ENCODE data around the gene BTAF1. TPM values are rescaled to one million over a fixed set of nuclear protein-coding genes. Genes with fewer than 3 reads are reported as not detected.

BTAF1 gene
- total and polyA plus RNA-seq, 5 donors from 2014 or later: 7.5 to 75.4 (median 8.1) TPM

DNA sequence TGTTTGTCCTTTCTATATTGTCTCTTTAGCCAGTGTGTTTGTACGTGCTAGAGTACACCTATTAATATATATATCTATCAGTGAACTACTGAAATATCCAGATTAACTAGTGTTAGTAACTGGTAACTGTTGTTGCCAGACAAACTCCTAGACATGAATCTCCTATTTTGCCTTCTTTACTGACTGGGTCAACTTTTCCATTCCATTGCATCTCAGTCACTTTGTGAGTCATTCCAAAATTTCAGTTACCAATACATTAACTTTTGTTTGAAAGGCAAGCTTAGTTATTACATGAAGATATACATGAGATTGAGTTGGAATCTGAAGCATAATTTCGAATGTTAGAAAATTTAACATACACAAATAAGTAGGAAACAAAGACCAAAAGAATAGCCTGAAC lies 51.4 kb downstream of the BTAF1 start:
- Histone ChIP-seq H3K36me3 (ENCODE audit: control insufficient read depth, insufficient read depth, low read length) (peaks cover 9% of the 10 kb centered on the region), H3K27me3 (ENCODE audit: control insufficient read depth, insufficient read depth, low read length) (no peaks in the 10 kb centered on the region), H3K4me3 (ENCODE audit: low read depth, low read length) (no peak overlapping the region), H3K27ac (ENCODE audit: insufficient read depth, low read length, poor library complexity, severe bottlenecking) (no peak overlapping the region), H3K9me3 (ENCODE audit: control insufficient read depth in 2 of 2, low read length in 2 of 2) (no peaks in the 10 kb centered on the region), H3K4me1 (ENCODE audit: control insufficient read depth, insufficient read depth, low read length, poor library complexity, severe bottlenecking) (no peaks in the 10 kb centered on the region)
- Mint-ChIP-seq H3K27ac (no peak overlapping the region), H3K27me3 (peaks cover 4% of the 10 kb centered on the region), H3K4me3 (peak overlapping the region in 1 of 4 donors; percentile 7), H3K36me3 (peaks cover 36% of the 10 kb centered on the region), H3K9me3 (no peaks in the 10 kb centered on the region), H3K4me1 (peaks cover 0 to 16% (median 5%) of the 10 kb centered on the region in 4 donors)
- ATAC-seq (ENCODE audit: low read depth in 2 of 2) (no peak), DNase-seq (no peak)

GRCh38 chr10:91975438-91975837 lies 51.9 kb downstream of the BTAF1 start:
- H3K27me3 ChIP-seq (ENCODE audit: control insufficient read depth, insufficient read depth, low read length): no peaks in the 10 kb centered on the region
- peaks cover 38% of the 10 kb centered on the region for H3K36me3 Mint-ChIP-seq
- peaks cover 0 to 18% (median 5%) of the 10 kb centered on the region in 4 donors for H3K4me1 Mint-ChIP-seq
- no peak overlapping the region for H3K27ac Mint-ChIP-seq
- H3K27me3 Mint-ChIP-seq: peaks cover 4% of the 10 kb centered on the region
- no peaks in the 10 kb centered on the region for H3K9me3 ChIP-seq (ENCODE audit: control insufficient read depth in 2 of 2, low read length in 2 of 2)
- no peak for ATAC-seq (ENCODE audit: low read depth in 2 of 2)
- no peaks in the 10 kb centered on the region for H3K9me3 Mint-ChIP-seq
- no peak overlapping the region for H3K4me3 ChIP-seq (ENCODE audit: low read depth, low read length)
- peaks cover 9% of the 10 kb centered on the region for H3K36me3 ChIP-seq (ENCODE audit: control insufficient read depth, insufficient read depth, low read length)
- no peak for DNase-seq
- no peaks in the 10 kb centered on the region for H3K4me1 ChIP-seq (ENCODE audit: control insufficient read depth, insufficient read depth, low read length, poor library complexity, severe bottlenecking)
- no peak overlapping the region for H3K4me3 Mint-ChIP-seq
- no peak overlapping the region for H3K27ac ChIP-seq (ENCODE audit: insufficient read depth, low read length, poor library complexity, severe bottlenecking)

DNA sequence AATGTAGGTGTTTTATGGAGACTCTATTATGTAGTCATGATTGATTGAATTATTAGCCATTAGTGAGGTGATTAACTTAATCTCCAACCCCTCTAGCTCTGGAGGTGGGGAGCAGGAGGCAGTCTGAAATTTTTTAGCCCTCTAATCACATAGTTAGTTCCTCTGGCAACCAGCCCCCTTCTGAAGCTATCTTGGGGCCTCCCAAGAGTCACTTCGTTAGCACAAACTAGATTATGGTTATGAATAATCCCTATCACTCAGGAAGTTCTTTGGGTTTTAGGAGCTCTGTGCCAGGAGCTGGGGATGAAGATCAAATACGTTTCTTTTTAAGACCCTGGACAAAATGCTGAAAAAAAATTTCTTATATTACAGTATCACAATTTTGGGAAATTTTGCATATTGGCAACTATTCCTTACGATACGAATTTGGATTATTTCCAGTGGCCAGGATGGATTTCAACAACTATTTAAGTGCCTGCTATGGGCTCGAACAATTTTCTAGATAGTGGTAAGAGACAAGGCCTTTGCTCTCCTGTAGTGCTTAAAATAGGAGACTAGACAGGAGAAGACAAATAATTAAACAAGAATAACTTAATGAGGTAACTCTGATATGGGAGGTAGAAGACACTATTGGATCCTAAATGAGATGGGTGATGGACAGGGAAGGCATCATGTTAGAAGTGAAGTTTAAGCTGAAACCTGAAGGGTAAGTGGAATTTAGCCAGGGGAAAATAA lies 52.9 kb downstream of the BTAF1 start:
- no peak overlapping the region for H3K4me3 ChIP-seq (ENCODE audit: low read depth, low read length)
- H3K27ac ChIP-seq (ENCODE audit: insufficient read depth, low read length, poor library complexity, severe bottlenecking): no peak overlapping the region
- H3K36me3 ChIP-seq (ENCODE audit: control insufficient read depth, insufficient read depth, low read length): peaks cover 16% of the 10 kb centered on the region
- peaks cover 39% of the 10 kb centered on the region for H3K36me3 Mint-ChIP-seq
- H3K27me3 ChIP-seq (ENCODE audit: control insufficient read depth, insufficient read depth, low read length): no peaks in the 10 kb centered on the region
- H3K4me1 Mint-ChIP-seq: peaks cover 0 to 21% (median 6%) of the 10 kb centered on the region in 4 donors
- ATAC-seq (ENCODE audit: low read depth in 2 of 2): no peak
- H3K27ac Mint-ChIP-seq: peak overlapping the region in 1 of 3 donors; percentile 81
- DNase-seq: no peak
- no peaks in the 10 kb centered on the region for H3K4me1 ChIP-seq (ENCODE audit: control insufficient read depth, insufficient read depth, low read length, poor library complexity, severe bottlenecking)
- no peak overlapping the region for H3K4me3 Mint-ChIP-seq
- no peaks in the 10 kb centered on the region for H3K9me3 ChIP-seq (ENCODE audit: control insufficient read depth in 2 of 2, low read length in 2 of 2)
- peaks cover 4% of the 10 kb centered on the region for H3K27me3 Mint-ChIP-seq
- no peaks in the 10 kb centered on the region for H3K9me3 Mint-ChIP-seq

GRCh38 chr10:91977491-91977890 lies 53.9 kb downstream of the BTAF1 start:
- H3K4me3 ChIP-seq (ENCODE audit: low read depth, low read length): no peak overlapping the region
- Mint-ChIP-seq H3K9me3 (no peaks in the 10 kb centered on the region), H3K36me3 (peaks cover 39% of the 10 kb centered on the region), H3K4me1 (peaks cover 0 to 16% (median 5%) of the 10 kb centered on the region in 4 donors), H3K27me3 (peaks cover under 1% of the 10 kb centered on the region), H3K4me3 (no peak overlapping the region), H3K27ac (no peak overlapping the region)
- no peak for DNase-seq
- H3K9me3 ChIP-seq (ENCODE audit: control insufficient read depth in 2 of 2, low read length in 2 of 2): no peaks in the 10 kb centered on the region
- peaks cover 22% of the 10 kb centered on the region for H3K36me3 ChIP-seq (ENCODE audit: control insufficient read depth, insufficient read depth, low read length)
- no peaks in the 10 kb centered on the region for H3K27me3 ChIP-seq (ENCODE audit: control insufficient read depth, insufficient read depth, low read length)
- no peak overlapping the region for H3K27ac ChIP-seq (ENCODE audit: insufficient read depth, low read length, poor library complexity, severe bottlenecking)
- H3K4me1 ChIP-seq (ENCODE audit: control insufficient read depth, insufficient read depth, low read length, poor library complexity, severe bottlenecking): no peaks in the 10 kb centered on the region
- no peak for ATAC-seq (ENCODE audit: low read depth in 2 of 2)

DNA sequence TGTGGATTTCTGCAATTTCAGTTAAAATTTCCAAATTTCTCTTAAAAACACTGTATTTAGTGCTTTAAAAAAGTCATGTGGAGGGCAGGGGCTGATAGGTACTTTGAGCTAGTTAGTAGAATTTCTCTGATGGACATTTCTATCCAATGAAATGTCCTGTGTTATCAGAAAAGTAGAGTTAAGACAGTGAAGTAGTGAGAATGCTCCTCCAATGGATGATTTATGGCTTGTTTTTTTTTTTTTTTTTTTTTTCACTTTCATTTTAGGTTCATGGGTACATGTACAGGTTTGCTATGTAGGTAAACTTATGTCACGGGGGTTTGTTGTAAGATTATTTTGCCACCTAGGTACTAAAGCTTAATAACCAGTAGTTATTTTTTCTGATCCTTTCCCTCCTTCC lies 55.0 kb downstream of the BTAF1 start:
- Mint-ChIP-seq H3K27ac (no peak overlapping the region), H3K4me3 (no peak overlapping the region)

GRCh38 chr10:91980319-91980718 lies 56.7 kb downstream of the BTAF1 start:
- H3K36me3 Mint-ChIP-seq: peaks cover 55% of the 10 kb centered on the region
- DNase-seq (no peak), ATAC-seq (ENCODE audit: low read depth in 2 of 2) (no peak)
- H3K9me3 ChIP-seq (ENCODE audit: control insufficient read depth in 2 of 2, low read length in 2 of 2): no peaks in the 10 kb centered on the region
- no peaks in the 10 kb centered on the region for H3K27me3 Mint-ChIP-seq
- H3K27ac ChIP-seq (ENCODE audit: insufficient read depth, low read length, poor library complexity, severe bottlenecking): no peak overlapping the region
- H3K4me3 ChIP-seq (ENCODE audit: low read depth, low read length): no peak overlapping the region
- no peaks in the 10 kb centered on the region for H3K4me1 ChIP-seq (ENCODE audit: control insufficient read depth, insufficient read depth, low read length, poor library complexity, severe bottlenecking)
- peak overlapping the region in 1 of 3 donors; percentile 20 for H3K27ac Mint-ChIP-seq
- H3K9me3 Mint-ChIP-seq: no peaks in the 10 kb centered on the region
- no peaks in the 10 kb centered on the region for H3K27me3 ChIP-seq (ENCODE audit: control insufficient read depth, insufficient read depth, low read length)
- H3K4me3 Mint-ChIP-seq: no peak overlapping the region
- H3K36me3 ChIP-seq (ENCODE audit: control insufficient read depth, insufficient read depth, low read length): peaks cover 49% of the 10 kb centered on the region
- H3K4me1 Mint-ChIP-seq: peaks cover 0 to 14% (median 9%) of the 10 kb centered on the region in 4 donors

More for the DNA sequence above, 55.0 kb downstream of the BTAF1 start:
- no peak overlapping the region for H3K27ac ChIP-seq (ENCODE audit: insufficient read depth, low read length, poor library complexity, severe bottlenecking)
- DNase-seq: no peak
- H3K4me3 ChIP-seq (ENCODE audit: low read depth, low read length): no peak overlapping the region
- Mint-ChIP-seq H3K36me3 (peaks cover 50% of the 10 kb centered on the region), H3K9me3 (no peaks in the 10 kb centered on the region), H3K27me3 (no peaks in the 10 kb centered on the region), H3K4me1 (peaks cover 0 to 19% (median 8%) of the 10 kb centered on the region in 4 donors)
- H3K27me3 ChIP-seq (ENCODE audit: control insufficient read depth, insufficient read depth, low read length): no peaks in the 10 kb centered on the region
- ATAC-seq (ENCODE audit: low read depth in 2 of 2): no peak
- peaks cover 33% of the 10 kb centered on the region for H3K36me3 ChIP-seq (ENCODE audit: control insufficient read depth, insufficient read depth, low read length)
- H3K9me3 ChIP-seq (ENCODE audit: control insufficient read depth in 2 of 2, low read length in 2 of 2): no peaks in the 10 kb centered on the region
- no peaks in the 10 kb centered on the region for H3K4me1 ChIP-seq (ENCODE audit: control insufficient read depth, insufficient read depth, low read length, poor library complexity, severe bottlenecking)

DNA sequence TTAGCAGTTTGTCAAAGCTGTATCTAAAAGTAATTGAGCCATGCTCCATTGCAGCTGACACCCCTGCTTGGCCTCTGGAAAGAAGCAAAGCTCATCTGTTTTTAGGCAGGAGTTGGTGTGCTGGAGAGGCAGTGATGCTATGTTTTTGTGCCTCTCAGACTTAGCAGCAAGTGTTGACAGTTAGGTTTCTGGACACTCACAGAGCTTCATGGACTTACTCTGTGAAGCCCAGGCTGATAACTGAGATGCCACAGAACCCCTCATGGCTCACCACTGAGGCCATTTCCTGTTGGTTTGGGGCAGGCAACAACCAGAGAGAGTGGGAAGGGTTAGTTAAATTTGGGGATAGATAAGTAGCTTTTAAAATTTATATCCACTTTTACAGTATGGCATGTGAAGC lies 59.8 kb downstream of the BTAF1 start:
- no peaks in the 10 kb centered on the region for H3K4me1 ChIP-seq (ENCODE audit: control insufficient read depth, insufficient read depth, low read length, poor library complexity, severe bottlenecking)
- H3K27me3 ChIP-seq (ENCODE audit: control insufficient read depth, insufficient read depth, low read length): no peaks in the 10 kb centered on the region
- no peaks in the 10 kb centered on the region for H3K9me3 ChIP-seq (ENCODE audit: control insufficient read depth in 2 of 2, low read length in 2 of 2)
- H3K27ac Mint-ChIP-seq: no peak overlapping the region
- no peak for DNase-seq
- H3K4me3 Mint-ChIP-seq: no peak overlapping the region
- ATAC-seq (ENCODE audit: low read depth in 2 of 2): no peak
- no peak overlapping the region for H3K4me3 ChIP-seq (ENCODE audit: low read depth, low read length)
- H3K27ac ChIP-seq (ENCODE audit: insufficient read depth, low read length, poor library complexity, severe bottlenecking): no peak overlapping the region
- no peaks in the 10 kb centered on the region for H3K9me3 Mint-ChIP-seq
- H3K4me1 Mint-ChIP-seq: peaks cover 7 to 19% (median 17%) of the 10 kb centered on the region in 4 donors
- no peaks in the 10 kb centered on the region for H3K27me3 Mint-ChIP-seq
- H3K36me3 ChIP-seq (ENCODE audit: control insufficient read depth, insufficient read depth, low read length): peaks cover 61% of the 10 kb centered on the region
- peaks cover 59% of the 10 kb centered on the region for H3K36me3 Mint-ChIP-seq
